ENCODE results near the gene CPO.

The CPO gene

DNA sequence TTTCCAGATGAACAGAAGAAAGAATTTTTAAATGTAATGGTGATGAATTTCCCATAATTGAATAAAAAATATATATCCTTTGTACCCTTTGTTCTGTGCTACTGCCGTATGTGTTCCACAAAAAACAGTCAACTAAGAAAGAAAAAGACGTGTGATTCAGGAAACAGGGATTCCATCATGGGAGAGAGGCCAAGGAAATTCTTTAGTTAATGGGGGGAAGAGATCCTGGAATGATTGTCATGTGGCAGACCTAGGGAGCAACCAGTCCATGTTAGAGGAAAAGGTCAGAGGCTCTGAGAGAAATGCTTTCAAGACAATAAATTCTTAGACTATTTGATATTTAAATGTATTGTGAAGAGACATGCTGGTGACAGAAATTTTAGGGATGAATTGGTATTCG lies 76.6 kb downstream of the CPO start:
- no peak for DNase-seq
- ATAC-seq = no peak
